Measurements from ENCODE around the gene NHSL2.

NHSL2 gene

DNA sequence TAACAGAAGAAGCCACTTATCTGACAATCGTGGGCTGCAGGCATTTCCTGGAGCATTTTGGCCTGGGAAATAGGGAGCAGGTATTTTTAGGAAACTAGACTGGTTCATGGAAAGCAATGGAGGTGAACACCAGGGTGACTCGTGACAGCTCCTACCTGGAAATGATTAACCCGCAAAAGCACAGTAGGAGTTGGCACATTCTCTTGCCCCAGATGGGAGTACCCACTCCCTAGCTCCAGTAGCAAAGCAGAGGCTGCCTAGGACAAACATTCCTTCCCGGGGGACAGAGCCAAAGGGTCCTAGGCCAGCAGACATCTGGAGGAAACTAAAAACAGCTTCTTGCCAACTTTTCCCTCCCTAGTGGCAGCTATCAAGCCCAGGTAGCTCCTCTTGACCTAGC, 192.1 kb downstream of the NHSL2 start:
- H3K9me3 ChIP-seq (ENCODE audit: control insufficient read depth in 5 of 5, low read length in 5 of 5) = peaks cover 0 to 2% (median 0%) of the 10 kb centered on the region in 5 donors
- no peak overlapping the region for H3K4me3 ChIP-seq (ENCODE audit: low read depth in 1 of 5, low read length in 5 of 5)
- H3K27me3 ChIP-seq (ENCODE audit: control insufficient read depth in 5 of 5, insufficient read depth in 4 of 5, low read length in 5 of 5) = peaks cover 9 to 37% (median 17%) of the 10 kb centered on the region in 5 donors
- no peaks in the 10 kb centered on the region for H3K36me3 ChIP-seq (ENCODE audit: control insufficient read depth in 5 of 5, insufficient read depth in 5 of 5, low read length in 5 of 5)
- no peak overlapping the region for H3K27ac ChIP-seq (ENCODE audit: low read depth, low read length)
- no peak overlapping the region for H3K9ac ChIP-seq (ENCODE audit: low read length in 5 of 5)
- peaks cover 0 to 24% (median 4%) of the 10 kb centered on the region in 5 donors for H3K4me1 ChIP-seq (ENCODE audit: control insufficient read depth in 5 of 5, insufficient read depth in 5 of 5, low read length in 5 of 5)

DNA sequence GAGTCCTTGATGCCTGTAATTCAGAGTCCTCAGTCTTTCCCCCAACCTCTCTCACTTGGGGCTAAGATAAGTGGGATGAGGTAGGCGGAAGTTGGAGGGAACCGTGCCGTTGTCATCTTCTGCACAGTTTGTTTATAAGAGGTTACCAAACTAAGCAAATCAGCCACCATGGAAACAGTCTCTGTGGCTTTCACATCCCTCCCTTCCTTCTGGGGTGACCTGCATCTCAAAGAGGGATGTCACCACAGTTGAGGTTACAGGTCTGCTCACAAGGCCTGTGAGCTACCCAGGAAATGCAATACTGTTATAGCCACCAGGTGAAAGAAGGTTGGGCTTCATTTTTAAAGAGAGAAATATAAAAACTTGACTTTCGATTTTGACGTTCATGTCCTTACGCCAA, 194.8 kb downstream of the NHSL2 start:
- Histone ChIP-seq H3K4me1 (ENCODE audit: control insufficient read depth in 5 of 5, insufficient read depth in 5 of 5, low read length in 5 of 5) (peaks cover 0 to 24% (median 4%) of the 10 kb centered on the region in 5 donors), H3K36me3 (ENCODE audit: control insufficient read depth in 5 of 5, insufficient read depth in 5 of 5, low read length in 5 of 5) (no peaks in the 10 kb centered on the region), H3K4me3 (ENCODE audit: low read depth in 1 of 5, low read length in 5 of 5) (no peak overlapping the region), H3K27me3 (ENCODE audit: control insufficient read depth in 5 of 5, insufficient read depth in 4 of 5, low read length in 5 of 5) (peaks cover 9 to 46% (median 16%) of the 10 kb centered on the region in 5 donors), H3K27ac (ENCODE audit: low read depth, low read length) (no peak overlapping the region), H3K9me3 (ENCODE audit: control insufficient read depth in 5 of 5, low read length in 5 of 5) (peaks cover 0 to 2% (median 0%) of the 10 kb centered on the region in 5 donors), H3K9ac (ENCODE audit: low read length in 5 of 5) (no peak overlapping the region)

DNA sequence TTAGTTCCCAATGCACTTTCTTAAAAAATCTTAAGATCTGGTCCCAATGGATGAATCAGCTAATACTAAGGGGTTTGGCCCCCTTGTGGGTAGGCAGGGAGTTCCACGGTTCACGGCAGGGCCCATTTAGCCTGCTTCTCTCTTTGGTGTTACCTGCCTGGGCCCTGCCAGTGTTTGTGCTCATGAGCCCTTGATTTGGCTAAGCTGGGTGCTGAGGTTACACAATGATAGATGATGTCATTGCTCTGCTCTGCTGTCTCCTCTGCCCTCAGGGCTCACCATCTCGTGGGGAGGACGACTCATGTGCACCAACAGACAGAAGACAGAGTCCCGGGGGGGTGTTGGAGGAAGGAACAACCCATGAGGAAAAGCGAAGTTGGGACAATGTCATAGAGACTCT, 196.7 kb downstream of the NHSL2 start:
- peaks cover 0 to 2% (median 0%) of the 10 kb centered on the region in 5 donors for H3K9me3 ChIP-seq (ENCODE audit: control insufficient read depth in 5 of 5, low read length in 5 of 5)
- H3K4me1 ChIP-seq (ENCODE audit: control insufficient read depth in 5 of 5, insufficient read depth in 5 of 5, low read length in 5 of 5) = peaks cover 0 to 11% (median 0%) of the 10 kb centered on the region in 5 donors
- H3K4me3 ChIP-seq (ENCODE audit: low read depth in 1 of 5, low read length in 5 of 5) = no peak overlapping the region
- H3K27me3 ChIP-seq (ENCODE audit: control insufficient read depth in 5 of 5, insufficient read depth in 4 of 5, low read length in 5 of 5) = peaks cover 5 to 38% (median 13%) of the 10 kb centered on the region in 5 donors
- H3K9ac ChIP-seq (ENCODE audit: low read length in 5 of 5) = no peak overlapping the region
- H3K36me3 ChIP-seq (ENCODE audit: control insufficient read depth in 5 of 5, insufficient read depth in 5 of 5, low read length in 5 of 5) = no peaks in the 10 kb centered on the region
- no peak overlapping the region for H3K27ac ChIP-seq (ENCODE audit: low read depth, low read length)

DNA sequence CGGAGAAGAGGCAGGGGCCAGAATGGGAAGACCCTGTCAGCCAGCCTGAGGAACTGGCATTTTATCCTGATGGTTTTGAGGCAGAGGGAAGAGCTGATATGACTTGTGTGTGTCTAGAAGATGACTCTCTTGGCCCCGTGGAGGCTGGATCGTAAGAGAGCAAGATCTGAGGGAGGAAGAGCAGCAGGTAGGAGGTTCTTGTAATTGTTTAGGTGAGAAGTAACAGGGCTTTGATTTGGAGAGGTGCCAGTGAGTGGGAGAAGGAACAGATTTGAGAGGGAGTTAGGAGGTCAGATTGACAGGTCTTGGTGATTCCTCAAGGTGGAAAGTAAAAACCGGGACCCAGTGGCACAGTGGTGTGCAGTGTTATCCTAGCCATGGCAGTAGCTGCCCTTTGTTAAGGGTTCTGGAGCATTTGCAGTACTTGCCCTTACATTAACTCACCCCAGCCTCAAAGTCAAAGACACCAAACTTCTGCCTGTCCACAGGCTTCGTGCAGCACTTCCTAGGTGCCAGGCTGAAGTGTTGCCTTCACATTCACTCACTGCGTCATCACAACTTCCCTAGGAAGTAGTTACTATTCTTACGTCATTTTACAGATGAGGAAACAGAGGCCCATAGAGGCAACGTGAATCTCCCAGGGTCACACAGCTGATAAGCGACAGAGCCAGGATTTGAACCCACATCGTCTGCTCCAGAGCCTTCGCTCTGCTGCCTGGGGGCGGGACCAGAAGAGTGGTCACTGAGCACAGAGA, 197.4 kb downstream of the NHSL2 start:
- Histone ChIP-seq H3K4me3 (ENCODE audit: low read depth in 1 of 5, low read length in 5 of 5) (no peak overlapping the region), H3K27ac (ENCODE audit: low read depth, low read length) (no peak overlapping the region), H3K4me1 (ENCODE audit: control insufficient read depth in 5 of 5, insufficient read depth in 5 of 5, low read length in 5 of 5) (peaks cover 0 to 6% (median 0%) of the 10 kb centered on the region in 5 donors), H3K9ac (ENCODE audit: low read length in 5 of 5) (no peak overlapping the region), H3K27me3 (ENCODE audit: control insufficient read depth in 5 of 5, insufficient read depth in 4 of 5, low read length in 5 of 5) (peaks cover 2 to 33% (median 9%) of the 10 kb centered on the region in 5 donors), H3K9me3 (ENCODE audit: control insufficient read depth in 5 of 5, low read length in 5 of 5) (peaks cover 0 to 2% (median 0%) of the 10 kb centered on the region in 5 donors), H3K36me3 (ENCODE audit: control insufficient read depth in 5 of 5, insufficient read depth in 5 of 5, low read length in 5 of 5) (no peaks in the 10 kb centered on the region)

DNA sequence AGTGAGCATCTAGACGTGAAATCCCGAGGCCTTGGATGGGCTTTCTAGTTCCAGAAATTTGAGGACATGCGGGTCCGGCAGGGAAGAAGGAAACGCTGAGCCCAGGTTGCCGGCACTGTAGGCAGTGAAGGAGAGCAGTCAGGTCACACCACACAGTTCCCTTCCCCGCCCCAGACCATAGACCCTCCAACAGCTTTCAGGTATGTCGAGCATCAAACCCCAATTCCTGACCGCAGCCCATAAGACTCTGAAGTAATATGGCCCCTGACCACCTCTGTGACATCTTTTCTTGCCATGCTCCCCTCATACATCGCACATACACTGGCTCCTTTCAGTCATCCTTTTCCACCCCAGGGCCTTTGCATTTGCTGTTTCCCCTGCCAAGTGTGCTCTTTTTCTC, 198.0 kb downstream of the NHSL2 start:
- Histone ChIP-seq H3K4me3 (ENCODE audit: low read depth in 1 of 5, low read length in 5 of 5) (no peak overlapping the region), H3K9ac (ENCODE audit: low read length in 5 of 5) (no peak overlapping the region), H3K9me3 (ENCODE audit: control insufficient read depth in 5 of 5, low read length in 5 of 5) (peaks cover 0 to 2% (median 0%) of the 10 kb centered on the region in 5 donors), H3K27ac (ENCODE audit: low read depth, low read length) (no peak overlapping the region), H3K4me1 (ENCODE audit: control insufficient read depth in 5 of 5, insufficient read depth in 5 of 5, low read length in 5 of 5) (peaks cover 0 to 8% (median 0%) of the 10 kb centered on the region in 5 donors), H3K27me3 (ENCODE audit: control insufficient read depth in 5 of 5, insufficient read depth in 4 of 5, low read length in 5 of 5) (peaks cover 0 to 28% (median 6%) of the 10 kb centered on the region in 5 donors), H3K36me3 (ENCODE audit: control insufficient read depth in 5 of 5, insufficient read depth in 5 of 5, low read length in 5 of 5) (no peaks in the 10 kb centered on the region)

DNA sequence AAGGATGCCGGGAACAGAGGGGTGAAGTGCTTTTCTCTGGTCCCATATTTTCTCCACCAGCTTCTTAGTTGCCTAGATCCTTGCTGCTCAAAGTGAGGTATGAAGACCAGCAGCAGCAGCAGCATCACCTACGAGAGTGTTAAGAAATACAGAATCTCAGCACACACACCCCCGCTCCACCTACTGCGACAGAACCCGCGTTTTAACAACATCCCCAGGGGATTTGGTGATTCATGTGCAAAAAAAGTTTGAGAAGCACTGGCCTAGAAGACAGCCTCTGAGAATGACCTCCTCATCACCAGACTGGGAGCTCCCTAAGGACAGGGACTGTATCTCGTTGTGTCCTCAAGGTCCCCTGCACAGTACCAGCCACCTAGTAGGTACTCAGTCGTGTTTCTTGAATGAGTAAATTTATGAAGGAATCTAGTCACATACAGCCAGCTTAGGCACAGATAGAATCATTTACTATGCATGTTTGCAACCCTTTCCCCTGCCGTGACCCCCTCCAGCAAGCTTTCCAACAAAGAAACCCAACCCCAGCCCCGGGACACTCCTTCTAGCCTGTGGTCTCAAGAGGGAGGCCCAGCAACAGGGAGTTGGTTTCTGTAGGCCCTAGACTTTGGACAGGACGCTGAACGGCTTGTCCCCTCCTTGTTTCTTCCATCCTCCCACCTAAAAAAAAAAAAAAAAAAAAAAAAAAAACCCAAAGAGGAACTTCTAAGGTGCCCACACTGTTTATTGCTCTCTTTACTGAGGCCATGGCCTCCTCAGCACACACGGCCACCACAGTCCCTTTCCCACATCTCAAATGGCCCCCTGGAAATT, 199.6 kb downstream of the NHSL2 start:
- H3K27ac ChIP-seq (ENCODE audit: low read depth, low read length) = no peak overlapping the region
- no peak overlapping the region for H3K4me3 ChIP-seq (ENCODE audit: low read depth in 1 of 5, low read length in 5 of 5)
- peaks cover 0 to 2% (median 0%) of the 10 kb centered on the region in 5 donors for H3K9me3 ChIP-seq (ENCODE audit: control insufficient read depth in 5 of 5, low read length in 5 of 5)

DNA sequence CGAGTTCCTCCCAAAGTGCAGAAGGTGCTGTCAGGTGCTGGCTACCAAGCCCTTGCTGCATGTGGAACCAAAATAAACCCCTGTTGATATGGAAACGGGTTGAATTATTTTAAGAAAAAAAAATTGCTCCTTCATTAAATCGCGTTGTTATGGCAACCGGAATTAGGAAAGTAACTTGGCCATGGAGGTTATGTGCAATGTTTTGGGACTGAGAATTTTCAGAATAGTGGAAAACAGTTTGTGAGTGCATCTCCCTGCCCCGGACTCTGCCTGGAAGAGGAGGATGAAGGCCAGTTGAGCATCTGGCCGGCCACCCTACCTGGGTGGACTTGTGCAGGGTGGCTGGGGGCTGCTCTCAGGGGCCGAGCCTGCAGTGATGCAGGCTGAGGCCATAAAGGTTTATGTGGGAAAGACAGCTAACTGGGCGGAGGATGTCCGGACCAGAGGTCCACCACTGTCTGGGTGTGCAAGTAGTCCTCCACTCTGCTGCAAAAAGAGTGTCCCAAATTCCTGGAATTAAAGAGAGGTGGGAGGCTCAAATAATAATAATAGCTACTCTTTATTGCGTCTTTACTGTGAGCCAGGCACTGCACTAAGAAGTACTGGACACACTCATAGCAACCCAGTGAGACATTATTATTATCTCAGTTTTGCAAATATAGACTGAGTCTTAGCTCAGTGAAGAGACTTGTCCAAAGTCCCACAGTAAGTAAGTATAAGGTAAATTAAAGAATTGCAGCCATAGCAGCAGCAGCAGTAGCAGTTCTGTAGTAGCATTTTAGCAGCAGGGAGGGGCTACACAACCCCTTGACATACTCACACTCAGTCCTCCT, 200.4 kb downstream of the NHSL2 start:
- Histone ChIP-seq H3K9me3 (ENCODE audit: control insufficient read depth in 5 of 5, low read length in 5 of 5) (peaks cover 0 to 2% (median 0%) of the 10 kb centered on the region in 5 donors), H3K4me3 (ENCODE audit: low read depth in 1 of 5, low read length in 5 of 5) (no peak overlapping the region), H3K9ac (ENCODE audit: low read length in 5 of 5) (no peak overlapping the region), H3K4me1 (ENCODE audit: control insufficient read depth in 5 of 5, insufficient read depth in 5 of 5, low read length in 5 of 5) (peaks cover 0 to 22% (median 7%) of the 10 kb centered on the region in 5 donors), H3K27me3 (ENCODE audit: control insufficient read depth in 5 of 5, insufficient read depth in 4 of 5, low read length in 5 of 5) (peaks cover 0 to 19% (median 9%) of the 10 kb centered on the region in 5 donors), H3K27ac (ENCODE audit: low read depth, low read length) (no peak overlapping the region), H3K36me3 (ENCODE audit: control insufficient read depth in 5 of 5, insufficient read depth in 5 of 5, low read length in 5 of 5) (no peaks in the 10 kb centered on the region)

More for the DNA sequence above, 199.6 kb downstream of the NHSL2 start:
- H3K4me1 ChIP-seq (ENCODE audit: control insufficient read depth in 5 of 5, insufficient read depth in 5 of 5, low read length in 5 of 5) = peaks cover 0 to 18% (median 7%) of the 10 kb centered on the region in 5 donors
- H3K27me3 ChIP-seq (ENCODE audit: control insufficient read depth in 5 of 5, insufficient read depth in 4 of 5, low read length in 5 of 5) = peaks cover 0 to 22% (median 4%) of the 10 kb centered on the region in 5 donors
- no peaks in the 10 kb centered on the region for H3K36me3 ChIP-seq (ENCODE audit: control insufficient read depth in 5 of 5, insufficient read depth in 5 of 5, low read length in 5 of 5)
- no peak overlapping the region for H3K9ac ChIP-seq (ENCODE audit: low read length in 5 of 5)

DNA sequence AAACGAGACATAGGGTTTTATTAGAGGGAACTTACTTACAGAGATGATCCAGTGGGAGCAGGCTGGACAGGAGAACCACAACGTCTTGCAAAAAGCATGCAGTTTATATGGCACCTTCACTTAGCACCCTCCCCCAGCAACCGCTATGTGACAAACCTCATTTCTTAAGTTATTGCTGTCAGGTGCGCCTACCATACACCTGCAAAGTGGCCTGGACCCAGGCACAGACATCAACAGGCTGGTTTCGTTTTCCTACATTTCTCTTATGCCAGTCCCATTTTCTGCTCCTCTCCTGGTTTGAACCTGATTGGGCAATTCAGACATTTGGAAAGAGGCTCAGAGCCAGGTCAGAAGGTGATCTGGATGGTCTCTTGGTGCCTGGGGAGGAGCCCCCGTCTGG, 202.8 kb downstream of the NHSL2 start:
- H3K27ac ChIP-seq (ENCODE audit: low read depth, low read length) = no peak overlapping the region
- no peak overlapping the region for H3K9ac ChIP-seq (ENCODE audit: low read length in 5 of 5)
- no peaks in the 10 kb centered on the region for H3K36me3 ChIP-seq (ENCODE audit: control insufficient read depth in 5 of 5, insufficient read depth in 5 of 5, low read length in 5 of 5)
- peaks cover 0 to 15% (median 13%) of the 10 kb centered on the region in 5 donors for H3K27me3 ChIP-seq (ENCODE audit: control insufficient read depth in 5 of 5, insufficient read depth in 4 of 5, low read length in 5 of 5)
- no peaks in the 10 kb centered on the region for H3K9me3 ChIP-seq (ENCODE audit: control insufficient read depth in 5 of 5, low read length in 5 of 5)
- no peak overlapping the region for H3K4me3 ChIP-seq (ENCODE audit: low read depth in 1 of 5, low read length in 5 of 5)
- peaks cover 0 to 18% (median 7%) of the 10 kb centered on the region in 5 donors for H3K4me1 ChIP-seq (ENCODE audit: control insufficient read depth in 5 of 5, insufficient read depth in 5 of 5, low read length in 5 of 5)

DNA sequence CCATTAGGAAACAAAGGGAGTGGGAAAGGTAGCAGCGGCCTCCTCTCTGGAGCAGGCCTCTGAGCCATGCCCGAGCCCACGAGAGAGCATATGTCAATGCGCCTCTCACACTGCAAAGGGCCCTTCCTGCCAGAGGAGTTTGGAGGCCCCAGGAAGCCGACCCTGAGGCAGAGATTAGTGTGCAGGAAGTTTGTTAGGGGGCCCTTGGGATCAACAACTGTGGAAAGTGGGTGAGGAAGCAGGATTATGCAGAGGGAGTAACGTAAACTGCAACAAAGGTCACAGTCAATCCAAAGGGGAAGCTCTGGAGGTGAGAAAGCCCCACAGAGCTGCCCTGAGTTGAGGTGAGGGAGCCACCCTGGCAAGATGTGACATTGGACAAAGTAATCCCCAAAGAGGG, 203.7 kb downstream of the NHSL2 start:
- peaks cover 0 to 15% (median 9%) of the 10 kb centered on the region in 5 donors for H3K27me3 ChIP-seq (ENCODE audit: control insufficient read depth in 5 of 5, insufficient read depth in 4 of 5, low read length in 5 of 5)
- H3K9me3 ChIP-seq (ENCODE audit: control insufficient read depth in 5 of 5, low read length in 5 of 5) = no peaks in the 10 kb centered on the region
- no peaks in the 10 kb centered on the region for H3K36me3 ChIP-seq (ENCODE audit: control insufficient read depth in 5 of 5, insufficient read depth in 5 of 5, low read length in 5 of 5)
- H3K9ac ChIP-seq (ENCODE audit: low read length in 5 of 5) = no peak overlapping the region
- H3K4me3 ChIP-seq (ENCODE audit: low read depth in 1 of 5, low read length in 5 of 5) = no peak overlapping the region
- H3K4me1 ChIP-seq (ENCODE audit: control insufficient read depth in 5 of 5, insufficient read depth in 5 of 5, low read length in 5 of 5) = peaks cover 0 to 18% (median 7%) of the 10 kb centered on the region in 5 donors
- peak overlapping the region; percentile 25 for H3K27ac ChIP-seq (ENCODE audit: low read depth, low read length)
